ENCODE results near the gene CD300C.
"Not testable (repeated sequence)": the region's sequence is repeated elsewhere in the genome, so short reads cannot be mapped to it uniquely, and the experiment has no call there.

Gene CD300C

DNA sequence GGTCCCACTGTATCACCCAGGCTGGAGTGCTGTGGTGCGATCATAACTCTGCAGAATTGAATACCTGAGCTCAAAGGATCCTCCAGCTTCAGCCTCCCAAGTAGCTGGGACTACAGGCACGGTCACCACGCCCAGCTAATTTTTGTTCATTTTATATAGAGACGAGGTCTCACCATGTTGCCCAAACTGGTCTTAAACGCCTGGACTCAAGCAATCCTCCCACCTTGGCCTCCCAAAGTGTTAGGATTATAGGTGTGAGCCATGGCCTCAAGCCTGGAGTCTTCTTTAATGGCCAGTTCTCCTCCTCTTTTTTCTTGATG lies 15.1 kb downstream of the CD300C start:
- no peak for DNase-seq

- no peak for DNase-seq
These were observed 16.7 kb downstream of the CD300C start for GRCh38 chr17:74529243-74529642.

- no peak for DNase-seq
These were observed 17.3 kb downstream of the CD300C start for GRCh38 chr17:74528491-74529199.

GRCh38 chr17:74527756-74528155 lies 18.2 kb downstream of the CD300C start:
- no peak for DNase-seq

- DNase-seq, result no peak
These were observed 18.8 kb downstream of the CD300C start for GRCh38 chr17:74527081-74527480.

DNA sequence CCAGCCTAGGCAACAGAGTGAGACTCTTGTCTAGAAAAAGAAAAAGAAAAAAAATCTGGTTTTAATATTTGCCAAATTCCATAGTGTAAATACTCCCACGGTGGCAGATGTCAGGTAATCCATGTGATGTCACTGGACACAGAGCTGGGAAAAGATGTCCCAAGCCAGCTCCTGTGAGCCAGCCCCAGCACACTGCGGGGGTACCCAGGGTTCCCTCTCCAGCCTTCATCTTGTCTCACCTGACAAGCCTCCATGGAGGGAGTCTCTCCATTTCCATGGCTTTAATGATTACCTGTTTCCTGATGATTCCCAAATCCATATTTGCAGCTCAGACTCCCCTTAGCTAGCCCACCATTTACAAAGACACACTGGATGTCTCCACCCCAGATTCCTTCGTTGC lies 19.2 kb downstream of the CD300C start:
- DNase-seq, result no peak

DNA sequence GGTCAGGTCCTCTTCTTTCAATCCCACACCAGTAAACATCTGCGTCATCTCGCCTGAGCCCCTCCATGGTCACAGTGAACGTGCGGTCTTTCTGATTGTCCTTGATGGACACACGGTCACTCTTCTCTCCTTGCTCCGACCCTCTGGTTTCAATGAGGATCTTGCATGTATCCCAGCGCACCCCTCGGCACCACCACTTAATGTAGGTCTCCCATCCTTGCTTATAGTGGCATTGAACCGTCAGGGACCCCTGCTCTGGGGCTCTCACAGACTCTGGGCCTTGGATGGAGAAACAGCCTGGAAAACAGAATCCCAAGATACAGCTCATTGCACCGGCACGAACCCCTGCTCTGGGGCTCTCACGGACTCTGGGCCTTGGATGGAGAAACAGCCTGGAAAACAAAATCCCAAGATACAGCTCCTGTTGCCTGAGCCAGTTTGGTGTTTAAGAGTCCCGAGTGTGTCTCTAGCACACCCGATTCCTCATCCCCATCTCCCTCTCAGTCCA lies 20.1 kb downstream of the CD300C start:
- no peak for DNase-seq

DNA sequence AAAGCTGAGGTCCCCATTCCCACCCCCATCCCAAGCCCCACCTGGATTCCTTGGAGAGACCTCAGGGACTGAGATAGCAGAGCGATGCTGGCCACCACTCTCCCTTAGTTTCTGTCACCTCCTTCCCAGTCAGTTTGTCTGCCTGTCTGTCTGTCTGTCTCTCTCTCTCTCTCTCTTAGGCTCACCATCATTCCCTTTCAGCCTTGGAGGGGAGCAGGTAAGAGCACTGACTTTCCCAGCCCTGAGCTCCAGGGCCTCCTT lies 20.5 kb downstream of the CD300C start:
- no peak for DNase-seq

GRCh38 chr17:74524653-74525464 lies 21.1 kb downstream of the CD300C start:
- DNase-seq, result no peak

DNA sequence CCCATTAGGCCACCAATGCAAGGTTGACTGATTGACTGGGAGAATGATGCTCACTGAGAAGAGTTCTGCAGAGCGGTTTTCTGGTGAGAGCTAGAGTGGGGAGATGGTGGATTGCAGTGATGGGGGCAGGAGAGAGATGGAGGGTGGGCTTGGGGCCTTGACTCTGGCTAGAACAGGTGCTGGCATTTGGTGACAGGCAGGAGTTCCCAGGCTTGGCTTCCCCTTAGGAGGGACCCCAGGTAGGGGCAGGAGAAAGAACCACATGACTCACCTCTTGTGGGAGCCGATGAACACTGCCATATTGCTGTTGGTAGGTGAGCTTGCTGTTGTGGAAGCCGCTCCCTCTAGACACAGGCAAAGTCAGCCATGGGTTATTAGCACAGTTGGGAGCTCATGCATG lies 22.6 kb downstream of the CD300C start:
- DNase-seq, result no peak

DNA sequence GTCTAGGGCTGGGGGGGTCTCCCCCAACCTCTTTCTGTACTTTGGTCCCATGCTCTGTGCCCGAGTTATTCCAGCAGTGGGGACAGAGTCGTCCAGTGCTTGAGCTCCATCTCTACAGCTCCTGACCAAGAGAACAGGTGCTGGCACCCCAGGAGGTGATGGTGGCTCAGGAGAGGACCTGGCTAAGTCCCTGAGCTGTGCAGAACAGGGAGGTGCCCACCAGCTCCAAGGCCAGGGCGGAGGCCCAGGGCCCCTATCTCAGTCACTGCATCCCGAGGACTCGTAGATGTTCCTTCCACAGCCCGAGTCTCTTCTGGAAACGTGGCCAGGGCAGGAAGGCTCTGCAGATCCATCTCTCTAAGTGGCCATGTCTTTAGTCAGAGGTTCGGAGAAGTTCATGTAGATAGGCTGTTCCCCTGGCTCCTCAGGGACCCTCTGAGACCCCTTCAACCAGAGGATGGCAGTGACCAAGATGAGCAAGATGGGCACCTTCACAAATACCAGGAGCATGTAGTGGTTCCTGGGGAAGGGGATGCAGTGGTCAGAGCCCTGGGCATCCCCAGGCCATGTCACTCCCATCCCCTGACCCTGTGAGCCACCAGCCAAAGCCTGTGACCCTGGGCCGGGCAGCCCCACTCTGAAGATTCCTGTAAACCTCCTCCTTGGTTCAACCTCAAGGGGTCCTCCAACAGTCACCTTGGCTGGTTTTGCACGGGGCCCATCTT lies 23.4 kb downstream of the CD300C start:
- DNase-seq, result no peak

DNA sequence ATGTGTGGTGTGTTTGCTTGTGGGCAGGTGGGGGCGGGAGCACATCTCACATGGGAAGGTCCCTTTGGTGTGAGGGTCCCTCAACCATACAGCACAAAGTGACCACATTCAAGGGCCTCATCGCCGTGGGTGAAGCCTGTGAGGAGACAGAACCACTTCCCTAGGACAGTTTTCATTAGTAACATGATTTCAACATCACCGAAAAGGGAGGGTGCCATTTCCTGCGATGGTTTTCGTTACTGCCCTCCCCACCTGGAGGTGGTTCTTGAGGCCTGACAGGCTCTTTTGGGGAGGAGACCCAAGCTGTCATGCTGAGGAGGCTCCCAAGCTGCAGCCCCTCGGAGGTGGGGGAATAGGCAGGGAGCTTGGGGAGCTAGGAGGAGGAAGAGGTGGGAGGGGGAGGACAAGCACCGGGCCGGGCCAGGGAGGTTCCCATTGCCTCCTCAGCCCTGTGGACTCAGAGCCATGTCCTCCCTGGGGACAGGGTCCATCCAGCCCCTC lies 24.2 kb downstream of the CD300C start:
- DNase-seq, result no peak

GRCh38 chr17:74520790-74521480 lies 25.0 kb downstream of the CD300C start:
- DNase-seq, result no peak

GRCh38 chr17:74520016-74520434 lies 25.9 kb downstream of the CD300C start:
- no peak for DNase-seq

GRCh38 chr17:74518413-74518981 lies 27.4 kb downstream of the CD300C start:
- not testable (repeated sequence) for DNase-seq

- no peak for DNase-seq
These were observed 29.2 kb downstream of the CD300C start for GRCh38 chr17:74516561-74517328.

DNA sequence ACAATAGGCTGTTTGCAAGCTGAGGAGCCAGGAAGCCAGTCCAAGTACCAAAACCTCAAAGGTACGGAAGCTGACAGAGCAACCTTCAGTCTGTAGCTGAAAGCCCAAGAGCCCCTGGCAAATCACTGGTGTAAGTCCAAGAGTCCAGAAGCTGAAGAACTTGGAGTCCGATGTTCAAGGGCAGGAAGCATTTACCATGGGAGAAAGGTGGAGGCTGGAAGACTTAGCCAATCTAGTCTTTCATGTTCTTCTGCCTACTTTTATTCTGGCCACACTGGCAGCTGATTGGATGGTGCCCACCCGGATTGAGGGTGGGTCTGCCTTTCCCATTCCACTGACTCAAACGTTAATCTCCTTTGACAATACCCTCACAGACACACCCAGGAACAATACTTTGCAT lies 30.0 kb downstream of the CD300C start:
- DNase-seq, result no peak

- peak in 1 of 2 experiments; percentile 7 for DNase-seq
These were observed 31.1 kb downstream of the CD300C start for GRCh38 chr17:74514632-74515334.

- DNase-seq, result peak in 1 of 2 experiments; percentile 7
These were observed 31.8 kb downstream of the CD300C start for GRCh38 chr17:74513987-74514631.

DNA sequence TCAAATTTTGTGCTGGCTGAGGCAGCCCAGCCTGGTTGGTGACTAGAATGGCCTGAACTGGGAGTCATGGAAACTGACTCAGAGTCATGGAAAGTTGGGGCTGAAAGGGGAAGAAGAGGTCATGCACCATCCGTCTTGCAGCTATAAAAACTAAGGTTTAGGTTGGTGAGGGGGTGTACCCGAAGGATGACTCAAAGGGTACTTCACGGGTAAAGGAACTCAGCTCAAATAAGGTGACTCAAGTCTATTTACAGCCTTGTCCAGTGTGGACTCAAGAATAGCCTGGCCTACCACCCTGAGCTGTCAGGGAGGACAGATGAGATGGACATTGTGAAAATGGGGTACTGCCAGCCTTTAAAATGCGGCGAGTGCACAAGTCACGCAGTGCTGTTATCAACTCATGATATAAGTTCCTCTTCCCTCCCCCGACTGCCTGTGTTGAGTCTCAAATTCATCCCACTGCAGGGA lies 33.3 kb downstream of the CD300C start:
- peak in 1 of 2 experiments; percentile 15 for DNase-seq

DNA sequence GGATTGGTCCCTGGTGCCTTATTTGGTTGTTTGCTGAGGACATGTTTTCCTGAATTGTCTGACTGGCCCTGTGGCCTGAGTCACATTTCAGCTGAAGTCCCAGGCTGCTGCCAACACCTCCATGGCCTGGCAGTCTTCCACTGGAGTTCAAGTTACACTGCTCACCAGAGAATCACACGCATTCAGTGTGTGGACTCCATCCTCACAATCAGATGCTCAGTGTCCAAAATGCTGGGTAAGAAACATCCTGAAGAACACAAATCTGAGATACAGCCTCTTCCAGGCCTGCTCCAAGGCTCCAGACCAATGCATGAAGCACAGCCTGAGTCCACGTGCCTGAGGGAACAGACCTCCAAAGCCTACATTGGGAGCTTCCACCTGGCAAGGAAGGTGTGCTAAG lies 33.9 kb downstream of the CD300C start:
- no peak for DNase-seq

Data from stimulated activated CD4-positive, alpha-beta T cell treated with anti-CD3 and anti-CD28 coated beads, Interleukin-4, amount 100 ng/mL, for 4 hours (primary cell).